Stimulated activated CD4-positive, alpha-beta T cell treated with anti-CD3 and anti-CD28 coated beads, Interleukin-4, amount 100 ng/mL, for 1 hour (primary cell): ENCODE results near the gene PASD1.
"Not testable (repeated sequence)": the region's sequence is repeated elsewhere in the genome, so short reads cannot be mapped to it uniquely, and the experiment has no call there.

ENCODE experiments used
- DNase-seq: peaks from one replicate; pipeline ENCODE4 v3.0.0-alpha.2; 2020

PASD1 gene

GRCh38 chrX:151631822-151632221 lies 68.3 kb downstream of the PASD1 start:
- DNase-seq = no peak

GRCh38 chrX:151633157-151633556 lies 69.7 kb downstream of the PASD1 start:
- DNase-seq = no peak

GRCh38 chrX:151634937-151635336 lies 71.5 kb downstream of the PASD1 start:
- no peak for DNase-seq

- DNase-seq = no peak
These were observed 78.1 kb downstream of the PASD1 start for GRCh38 chrX:151641564-151641963.

- DNase-seq = no peak
These were observed 111.8 kb downstream of the PASD1 start for GRCh38 chrX:151675121-151675746.

GRCh38 chrX:151676196-151676595 lies 112.7 kb downstream of the PASD1 start:
- DNase-seq = no peak

GRCh38 chrX:151679798-151680402 lies 116.4 kb downstream of the PASD1 start:
- DNase-seq = no peak

- peak; percentile 54 for DNase-seq
These were observed 117.3 kb downstream of the PASD1 start for GRCh38 chrX:151680805-151681204.

- no peak for DNase-seq
These were observed 124.2 kb downstream of the PASD1 start for GRCh38 chrX:151687635-151688034.

- no peak for DNase-seq
These were observed 125.2 kb downstream of the PASD1 start for GRCh38 chrX:151688695-151689094.

GRCh38 chrX:151692825-151693224 lies 129.3 kb downstream of the PASD1 start:
- DNase-seq = no peak

- DNase-seq = no peak
These were observed 130.6 kb downstream of the PASD1 start for GRCh38 chrX:151694121-151694520.

- DNase-seq = no peak
These were observed 131.4 kb downstream of the PASD1 start, which contains the start of gene PRRG3 for GRCh38 chrX:151694661-151695582. TSS of gene PRRG3 (plus strand) at chrX:151695458. CDS start at chrX:151698815, 3,357 bp downstream.

- DNase-seq = no peak
These were observed 132.3 kb downstream of the PASD1 start for GRCh38 chrX:151695583-151696340.

GRCh38 chrX:151697082-151697481 lies 133.6 kb downstream of the PASD1 start:
- DNase-seq = not testable (repeated sequence)

GRCh38 chrX:151697522-151697921 lies 134.0 kb downstream of the PASD1 start:
- no peak for DNase-seq

- no peak for DNase-seq
These were observed 135.0 kb downstream of the PASD1 start for GRCh38 chrX:151698485-151698884.

- DNase-seq = no peak
These were observed 136.3 kb downstream of the PASD1 start for GRCh38 chrX:151699746-151700145.

- no peak for DNase-seq
These were observed 137.1 kb downstream of the PASD1 start for GRCh38 chrX:151700581-151700980.

GRCh38 chrX:151701071-151701470 lies 137.6 kb downstream of the PASD1 start:
- no peak for DNase-seq

- no peak for DNase-seq
These were observed 138.1 kb downstream of the PASD1 start for GRCh38 chrX:151701531-151701930.

GRCh38 chrX:151702026-151702714 lies 138.7 kb downstream of the PASD1 start:
- no peak for DNase-seq
